Stimulated activated CD8-positive, alpha-beta memory T cell treated with anti-CD3 and anti-CD28 coated beads, Interleukin-7, amount 100 ng/mL, for 24 hours (primary cell): Measurements from ENCODE around the gene JAK1.
"Not testable (repeated sequence)": the region's sequence is repeated elsewhere in the genome, so short reads cannot be mapped to it uniquely, and the experiment has no call there.

Experiments
- DNase-seq: peaks from one replicate; pipeline ENCODE4 v3.0.0-alpha.2; 2020; ENCODE audit warnings: low read depth

JAK1 gene

DNA sequence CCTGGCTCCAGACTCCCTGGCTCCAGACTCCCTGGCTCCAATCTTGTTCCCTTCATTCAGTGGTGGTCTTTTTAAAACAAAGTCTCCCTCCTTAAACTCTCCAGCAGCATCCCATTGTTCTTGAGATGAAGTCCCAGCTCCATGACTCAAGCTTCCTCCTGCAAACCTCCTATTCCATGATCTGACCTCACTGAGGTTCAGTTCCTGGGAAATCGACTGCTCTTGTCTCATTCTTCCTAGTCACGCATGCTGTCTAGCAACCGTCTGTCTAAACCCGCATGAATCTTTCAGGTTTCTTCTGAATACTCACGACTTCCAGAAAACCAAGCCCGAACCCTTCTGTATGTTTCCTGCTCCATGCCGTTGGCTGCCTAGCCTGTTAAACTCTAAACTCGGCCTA is 129.5 kb downstream of the JAK1 start:
- DNase-seq: no peak

DNA sequence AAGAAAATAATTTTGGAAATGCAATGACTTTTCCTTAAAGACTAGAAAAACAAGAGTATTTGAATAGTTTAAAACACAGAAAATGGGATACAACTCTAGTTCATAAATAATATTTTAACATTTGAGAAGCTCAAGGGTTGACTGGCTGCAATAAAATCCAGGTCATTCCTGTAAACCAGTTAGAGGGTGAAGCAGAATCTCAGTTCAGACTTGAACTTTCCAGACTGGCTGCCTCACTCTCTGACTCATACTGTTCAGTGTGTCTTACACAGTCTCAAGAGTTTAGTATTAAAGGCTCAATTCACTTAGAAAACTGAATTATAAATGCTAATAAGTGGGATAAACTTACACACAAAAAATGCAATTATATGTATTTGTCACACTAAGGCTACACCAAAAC is 131.6 kb downstream of the JAK1 start:
- DNase-seq: no peak

DNA sequence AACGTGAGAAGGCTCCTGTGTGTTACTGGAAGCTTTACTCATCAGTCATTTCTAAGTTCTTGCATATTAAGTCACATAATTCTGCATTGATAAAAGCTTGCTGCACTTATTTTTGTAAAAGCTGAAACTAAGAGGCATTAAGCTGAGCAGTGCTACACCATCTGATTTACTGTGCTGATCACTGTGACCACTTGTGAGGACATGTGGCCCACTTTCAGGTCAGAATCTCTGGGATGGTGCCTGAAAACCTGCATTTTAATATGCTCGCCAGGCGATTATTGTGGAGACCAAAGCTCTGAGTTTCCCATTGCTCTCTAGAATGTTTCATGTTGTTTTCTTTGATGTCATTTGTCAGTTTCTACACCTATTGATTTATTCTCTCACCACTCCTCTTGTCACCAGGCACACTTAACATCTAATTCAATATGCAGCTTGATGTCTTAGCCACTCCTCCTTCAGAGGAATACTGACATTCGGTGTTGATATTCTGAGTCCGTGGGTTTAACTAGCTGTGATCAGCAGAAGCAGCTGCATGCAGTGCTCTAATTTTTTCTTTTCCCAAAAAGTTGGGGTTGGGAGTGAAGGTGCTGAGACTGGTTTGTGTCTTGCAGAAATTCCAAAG is 136.2 kb downstream of the JAK1 start:
- no peak for DNase-seq

DNA sequence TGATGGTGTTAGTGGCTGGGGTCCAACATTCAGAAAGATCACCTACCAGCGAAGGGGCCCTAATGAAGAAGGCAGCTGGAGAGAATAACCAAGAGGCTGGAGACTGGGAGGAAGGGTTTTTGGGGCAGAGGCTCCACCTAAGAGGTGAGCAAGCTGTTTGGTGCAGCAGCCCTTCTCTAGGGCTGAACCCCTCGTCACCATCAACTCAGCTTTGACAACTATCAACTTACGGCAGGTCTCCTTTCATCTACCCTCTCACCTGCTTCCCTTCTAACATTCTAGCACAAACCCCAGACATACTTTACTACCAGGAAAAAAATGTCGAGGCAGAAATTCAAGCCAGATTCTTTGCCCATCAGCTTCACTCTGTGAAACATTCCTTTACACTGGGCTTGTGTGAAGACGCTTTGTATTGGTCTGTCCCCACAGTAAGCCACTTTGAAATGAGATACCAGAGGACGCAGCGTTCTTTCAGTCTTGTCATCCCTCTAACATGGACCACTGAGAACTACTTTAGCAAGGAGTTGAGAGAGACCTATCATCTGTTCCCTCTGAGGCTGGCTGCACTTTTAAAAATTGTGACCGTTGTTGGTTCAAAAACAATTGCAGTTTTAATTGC is 136.8 kb downstream of the JAK1 start:
- DNase-seq: no peak

DNA sequence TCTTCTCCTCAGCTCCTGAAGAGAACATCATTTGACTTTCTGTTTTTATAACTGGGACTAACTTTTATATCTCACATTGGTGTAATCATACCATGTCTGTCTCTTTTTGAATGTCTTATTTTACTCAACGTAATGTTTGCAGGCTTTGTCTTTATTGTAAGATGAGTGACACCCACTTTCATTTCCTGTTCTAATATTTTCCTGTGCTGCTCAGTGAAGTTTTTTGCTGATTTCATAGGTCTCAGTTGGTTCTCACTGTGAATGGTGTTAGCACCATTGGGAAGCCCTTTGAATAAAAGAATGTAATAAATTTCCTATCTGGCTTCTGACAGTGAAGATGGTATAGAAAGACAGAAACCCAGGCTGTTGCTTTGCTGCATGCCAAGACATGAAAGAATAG is 137.5 kb downstream of the JAK1 start:
- DNase-seq: no peak

DNA sequence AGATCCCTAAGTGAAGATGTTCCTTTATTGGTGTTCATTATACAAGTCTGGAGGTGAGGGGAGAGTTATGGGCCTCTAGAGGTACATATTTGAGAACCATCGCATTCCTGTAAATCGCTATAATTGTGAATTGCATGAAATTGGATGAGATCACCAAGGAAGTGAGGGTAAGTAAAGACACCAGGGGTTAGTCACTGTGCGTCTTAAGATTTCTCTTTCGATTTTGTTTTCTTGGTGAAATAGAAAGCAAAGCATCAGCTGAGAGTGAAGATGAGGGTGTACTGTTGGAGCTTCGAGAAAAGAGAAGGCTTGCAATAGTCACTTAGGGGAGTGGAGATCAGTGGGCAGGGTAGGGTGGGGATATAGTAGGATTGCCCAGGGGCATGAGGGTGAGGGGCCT is 139.4 kb downstream of the JAK1 start:
- no peak for DNase-seq

DNA sequence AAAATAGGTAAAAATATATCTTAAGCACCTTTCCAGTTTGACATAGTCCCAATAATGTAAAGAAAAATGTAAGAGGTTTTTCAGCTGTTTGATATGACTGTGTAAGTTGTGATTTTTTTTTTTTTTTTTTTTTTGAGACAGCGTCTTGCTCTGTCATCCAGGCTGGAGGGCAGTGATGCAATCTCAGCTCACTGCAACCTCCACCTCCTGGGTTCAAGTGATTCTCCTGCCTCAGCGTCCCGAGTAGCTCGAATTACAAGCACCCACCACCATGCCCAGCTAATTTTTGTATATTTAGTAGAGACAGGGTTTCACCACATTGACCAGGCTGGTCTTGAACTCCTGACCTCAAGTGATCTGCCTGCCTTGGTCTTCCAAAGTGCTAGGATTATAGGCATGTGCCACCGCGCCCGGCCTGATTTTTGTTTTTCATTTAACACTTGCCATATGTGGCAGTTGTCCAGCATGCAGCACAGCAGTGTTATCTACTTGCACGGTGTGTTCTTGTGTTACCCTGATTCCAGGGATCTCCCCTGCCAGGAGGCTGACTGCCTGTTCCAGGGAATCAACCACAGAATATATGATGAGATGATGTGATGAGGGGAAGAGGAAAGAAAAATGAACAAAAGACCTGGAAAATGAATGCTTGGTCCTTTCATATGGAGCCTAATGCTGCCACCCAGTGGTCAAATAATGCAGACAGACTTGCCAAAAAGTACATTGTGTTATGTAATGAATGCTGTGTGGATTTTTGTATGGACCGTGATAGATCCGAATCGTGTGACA is 142.5 kb downstream of the JAK1 start:
- DNase-seq: peak; percentile 27

DNA sequence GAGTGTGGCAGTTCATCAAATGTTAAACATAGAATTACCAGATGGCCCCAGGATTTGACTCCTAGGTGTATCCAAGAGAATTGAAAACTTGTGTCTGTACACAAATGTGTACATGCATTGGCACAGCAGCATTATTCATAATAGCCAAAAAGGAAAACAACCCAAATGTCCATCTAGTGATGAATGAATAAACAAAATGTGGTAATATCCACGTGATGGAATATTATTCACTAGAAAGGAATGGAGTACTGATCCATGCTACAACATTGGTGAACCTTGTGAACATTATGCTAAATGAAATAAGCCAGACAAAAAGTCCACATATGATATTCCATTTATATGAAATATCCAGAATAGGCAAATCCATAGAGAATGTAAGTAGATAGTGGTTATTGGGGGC is 143.7 kb downstream of the JAK1 start:
- no peak for DNase-seq

DNA sequence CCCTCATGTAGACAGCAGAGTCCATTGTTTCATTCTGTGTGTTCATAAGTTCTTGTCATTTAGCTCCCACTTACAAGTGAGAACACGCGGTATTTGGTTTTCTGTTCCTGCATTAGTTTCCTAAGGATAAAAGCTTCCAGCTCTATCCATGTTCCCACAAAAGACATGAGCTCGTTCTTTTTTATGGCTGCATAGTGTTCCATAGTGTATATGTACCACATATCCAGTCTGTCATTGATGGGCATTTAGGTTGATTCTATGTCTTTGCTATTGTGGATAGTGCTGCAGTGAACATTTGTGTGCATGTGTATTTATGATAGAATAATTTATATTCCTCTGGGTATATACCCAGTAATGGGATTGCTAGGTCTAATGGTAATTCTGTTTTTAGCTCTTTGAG is 145.8 kb downstream of the JAK1 start:
- DNase-seq: not testable (repeated sequence)

DNA sequence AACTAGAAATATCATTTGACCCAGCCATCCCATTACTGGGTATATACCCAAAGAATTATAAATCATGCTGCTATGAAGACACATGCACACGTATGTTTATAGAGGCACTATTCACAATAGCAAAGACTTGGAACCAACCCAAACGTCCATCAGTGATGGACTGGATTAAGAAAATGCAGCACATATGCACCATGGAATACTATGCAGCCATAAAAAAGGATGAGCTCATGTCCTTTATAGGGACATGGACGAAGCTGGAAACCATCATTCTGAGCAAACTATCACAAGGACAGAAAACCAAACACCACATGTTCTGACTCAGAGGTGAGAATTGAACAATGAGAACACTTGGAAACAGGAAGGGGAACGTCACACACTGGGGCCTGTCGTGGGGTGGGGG is 149.0 kb downstream of the JAK1 start:
- DNase-seq: not testable (repeated sequence)

DNA sequence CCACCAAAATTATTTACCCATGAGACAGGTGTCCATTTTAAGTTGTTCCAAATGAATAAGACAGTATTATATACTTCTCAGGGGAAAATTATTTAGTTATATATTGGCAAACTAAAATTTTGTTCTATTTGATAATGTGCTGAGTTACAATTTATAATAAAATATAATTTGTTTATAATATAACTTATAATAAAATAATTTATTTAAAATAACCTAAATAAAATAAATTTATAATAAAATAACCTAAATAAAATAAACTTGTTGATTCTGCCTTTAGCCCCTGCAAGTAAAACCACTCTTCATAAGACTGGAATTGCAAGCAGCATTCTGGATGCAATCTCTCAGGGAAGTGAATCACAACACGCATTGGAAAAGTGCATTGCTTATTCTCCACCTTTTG is 151.9 kb downstream of the JAK1 start:
- DNase-seq: no peak

DNA sequence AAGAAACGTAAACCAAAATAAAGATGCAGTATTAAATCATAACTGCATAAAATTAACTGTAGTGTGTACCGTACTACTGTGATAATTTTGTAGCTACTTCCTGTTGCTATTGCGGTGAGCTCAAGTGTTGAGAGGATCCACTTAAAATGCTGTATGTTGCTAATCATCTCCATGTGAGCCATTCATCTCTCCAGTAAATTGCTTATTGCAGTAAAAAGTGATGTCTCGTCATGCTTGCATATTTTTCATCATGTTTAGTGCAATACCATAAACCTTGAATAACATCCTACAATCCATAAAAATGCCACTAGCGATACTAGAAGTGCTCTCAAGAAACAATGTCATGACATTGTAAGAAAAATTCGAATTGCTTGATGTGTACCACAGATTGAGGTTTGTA is 155.2 kb downstream of the JAK1 start:
- DNase-seq: no peak

DNA sequence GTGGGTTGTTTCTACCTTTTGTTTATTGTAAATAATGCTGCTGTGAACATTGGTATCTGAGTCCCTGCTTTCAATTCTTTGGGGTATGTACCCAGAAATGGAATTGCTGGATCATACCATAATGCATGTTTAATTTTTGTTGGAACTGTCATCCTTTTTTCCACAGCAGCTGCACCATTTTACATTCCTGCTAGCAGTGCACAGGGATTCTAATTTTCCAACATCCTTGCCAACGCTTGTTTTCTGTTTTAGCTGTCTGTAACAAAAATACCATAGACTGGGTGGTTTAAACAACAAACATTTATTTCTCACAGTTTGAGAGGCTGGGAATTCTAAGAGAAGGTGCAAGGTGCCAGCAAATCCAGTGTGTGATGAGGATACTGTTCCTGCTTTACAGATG is 156.3 kb downstream of the JAK1 start:
- DNase-seq: no peak

DNA sequence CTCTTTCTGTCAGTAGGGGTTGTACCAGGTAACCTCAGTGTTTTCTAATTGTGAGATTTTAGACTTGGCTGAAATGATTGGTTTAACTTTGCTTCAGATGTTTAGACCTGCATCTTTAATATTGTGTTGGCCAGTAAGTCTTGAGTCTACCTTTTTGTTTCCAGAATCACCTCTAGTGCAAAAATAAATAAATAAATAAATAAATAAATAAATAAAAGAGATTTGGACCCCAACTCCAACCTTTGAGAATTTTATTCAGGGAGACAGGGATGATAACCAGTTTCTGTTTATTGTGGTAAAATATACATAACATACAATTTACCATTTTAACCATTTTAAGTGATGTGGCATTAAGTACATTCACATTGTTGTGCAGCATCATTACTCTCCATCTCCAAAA is 157.0 kb downstream of the JAK1 start:
- DNase-seq: no peak

DNA sequence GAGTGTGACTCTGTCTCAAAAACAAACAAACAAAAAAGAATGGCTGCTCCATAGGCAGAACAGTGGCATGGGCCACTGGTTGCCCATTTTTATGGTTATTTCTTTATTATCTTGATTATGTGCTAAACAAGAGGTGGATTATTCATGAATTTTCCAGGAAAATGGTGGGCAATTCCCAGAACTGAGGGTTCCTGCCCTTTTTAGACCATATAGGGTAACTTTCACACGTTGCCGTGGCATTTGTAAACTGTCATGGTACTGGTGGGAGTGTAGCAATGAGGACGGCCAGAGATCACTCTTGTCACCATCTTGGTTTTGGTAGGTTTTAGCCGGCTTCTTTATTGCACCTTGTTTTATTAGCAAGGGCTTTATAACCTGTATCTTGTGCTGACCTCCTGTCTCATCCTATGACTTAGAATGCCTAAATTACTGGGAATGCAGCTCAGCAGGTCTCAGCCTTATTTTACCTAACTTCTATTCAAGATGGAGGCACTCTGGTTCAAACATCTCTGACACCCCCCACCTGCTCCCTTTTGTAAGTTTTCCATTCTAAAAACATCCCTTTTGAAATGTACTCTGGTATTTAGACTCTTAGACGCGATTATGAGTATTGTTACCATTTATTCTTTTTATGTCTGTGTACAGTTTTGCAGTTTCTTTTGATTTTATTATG is 164.4 kb downstream of the JAK1 start:
- no peak for DNase-seq

DNA sequence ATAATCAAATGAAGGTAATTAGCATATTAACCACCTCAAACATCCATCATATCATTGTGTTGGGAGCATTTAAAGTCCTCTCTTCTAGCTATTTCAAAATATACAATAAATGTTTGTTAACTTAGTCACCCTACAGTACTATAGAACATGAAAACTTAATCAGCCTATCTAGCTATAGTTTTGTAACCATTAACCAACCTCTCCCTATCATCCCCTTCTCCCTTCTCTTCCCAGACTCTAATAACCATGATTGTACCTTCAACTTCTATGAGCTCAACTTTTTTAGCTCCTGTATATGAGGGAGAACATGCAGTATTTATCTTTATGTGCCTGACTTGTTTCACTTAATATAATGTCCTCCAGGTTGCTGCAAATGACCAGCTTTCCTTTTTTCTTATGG is 167.5 kb downstream of the JAK1 start:
- DNase-seq: no peak

DNA sequence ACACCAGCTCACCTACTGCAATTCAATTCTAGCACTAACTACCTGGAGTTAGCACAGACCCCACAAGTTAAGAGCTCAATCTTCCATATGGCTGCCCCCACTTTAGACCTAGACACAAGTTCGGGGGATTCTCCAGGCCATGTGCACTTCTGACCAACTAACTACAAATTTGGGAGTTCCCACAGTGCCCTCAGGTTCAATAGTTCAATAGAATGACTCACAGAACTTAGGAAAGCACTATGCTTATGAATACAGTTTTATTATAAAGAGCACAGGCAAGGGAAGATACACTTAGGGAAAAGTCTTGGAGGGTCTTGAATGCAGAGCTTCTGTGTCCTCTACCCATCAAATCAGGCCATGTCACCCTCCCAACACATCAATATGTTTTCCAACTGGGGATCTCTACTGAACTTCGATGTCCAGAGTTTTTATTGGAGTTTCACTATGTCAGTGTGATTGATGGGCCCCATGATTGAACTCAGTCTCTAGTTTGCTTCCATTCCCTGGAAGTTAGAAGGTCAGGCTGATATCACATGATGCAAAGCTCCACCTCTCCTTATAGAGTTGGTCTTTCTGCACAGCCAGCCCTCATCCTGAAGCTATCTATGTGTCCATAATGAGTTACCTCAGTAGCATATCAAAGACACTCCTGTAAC is 175.4 kb downstream of the JAK1 start:
- DNase-seq: no peak
